GM18861 (cell line): ENCODE data around the gene ZNF490.
A peak's percentile ranks its signal among the peaks of the same experiment; 100 is the strongest.
"Not testable (repeated sequence)": the region's sequence is repeated elsewhere in the genome, so short reads cannot be mapped to it uniquely, and the experiment has no call there.

Source experiments
- ATAC-seq: cut with Tn5 transposase; IDR thresholded peaks from one replicate; pipeline ENCODE4 v1.9.1; 2021; ENCODE audit not compliant: unreplicated experiment

The ZNF490 gene

GRCh38 chr19:12623361-12624031 is 12.9 kb upstream of the ZNF490 start:
- ATAC-seq: no peak

GRCh38 chr19:12621253-12622024 is 10.8 kb upstream of the ZNF490 start:
- not testable (repeated sequence) for ATAC-seq

GRCh38 chr19:12617646-12618045 is 7.0 kb upstream of the ZNF490 start:
- no peak for ATAC-seq

- ATAC-seq: no peak
Observed at GRCh38 chr19:12611361-12611699, 717 bp upstream of the ZNF490 start.

- no peak for ATAC-seq
Observed at GRCh38 chr19:12607631-12608030, 3.0 kb downstream of the ZNF490 start.

GRCh38 chr19:12606796-12607195 is 3.8 kb downstream of the ZNF490 start:
- ATAC-seq: no peak

- no peak for ATAC-seq
Observed at GRCh38 chr19:12603714-12604113, 6.9 kb downstream of the ZNF490 start.

GRCh38 chr19:12597594-12597993 is 13.0 kb downstream of the ZNF490 start:
- no peak for ATAC-seq

GRCh38 chr19:12596927-12597548 is 13.6 kb downstream of the ZNF490 start:
- ATAC-seq: no peak

- ATAC-seq: no peak
Observed at GRCh38 chr19:12596485-12596884, 14.1 kb downstream of the ZNF490 start.

- ATAC-seq: no peak
Observed at GRCh38 chr19:12581100-12581499, 29.5 kb downstream of the ZNF490 start.

- ATAC-seq: no peak
Observed at GRCh38 chr19:12580180-12580694, 30.4 kb downstream of the ZNF490 start.

- no peak for ATAC-seq
Observed at GRCh38 chr19:12578641-12579040, 32.0 kb downstream of the ZNF490 start.

- no peak for ATAC-seq
Observed at GRCh38 chr19:12574036-12574435, 36.6 kb downstream of the ZNF490 start.

GRCh38 chr19:12567951-12568350 is 42.7 kb downstream of the ZNF490 start:
- ATAC-seq: no peak

- not testable (repeated sequence) for ATAC-seq
Observed at GRCh38 chr19:12566380-12566779, 44.2 kb downstream of the ZNF490 start.

- no peak for ATAC-seq
Observed at GRCh38 chr19:12564016-12564664, 46.5 kb downstream of the ZNF490 start.

- ATAC-seq: no peak
Observed at GRCh38 chr19:12555456-12555930, 55.1 kb downstream of the ZNF490 start.

- ATAC-seq: peak; percentile 97
Observed at GRCh38 chr19:12551060-12551832, 59.4 kb downstream of the ZNF490 start, which contains the start of gene ZNF564. TSS of gene ZNF564 (minus strand) at chr19:12551482. CDS start at chr19:12551332, 150 bp downstream.

GRCh38 chr19:12546903-12547302 is 63.7 kb downstream of the ZNF490 start:
- no peak for ATAC-seq
